Tibial nerve (tissue), 4 donors: ENCODE data around the gene ZRANB1.

ENCODE experiments used
- EP300 ChIP-seq, 2 donors: sonication (generic); formaldehyde crosslinking; IDR thresholded peaks; one replicate each; pipeline ENCODE4 v1.6.1; 2017; ENCODE audit warnings: antibody characterized with exemption in 2 of 2, mild to moderate bottlenecking in 1 of 2
- POLR2A ChIP-seq, 2 donors: fragments of 450-650 bp; IDR thresholded peaks; one replicate each; pipeline ENCODE4 v1.6.1; 2017; ENCODE audit warnings: antibody characterized with exemption in 2 of 2, mild to moderate bottlenecking in 2 of 2, moderate library complexity in 2 of 2
- TF ChIP-seq, protein P1 (sequence below), 5 experiments: fragments of 200-600 bp in 3 of 5; fragments of 450-650 bp in 2 of 5; sonication (generic) in 3 of 5; IDR thresholded peaks; one replicate each; pipeline ENCODE4 v1.5.1; 2016 to 2019; ENCODE audit warnings: antibody characterized with exemption in 5 of 5, mild to moderate bottlenecking in 3 of 5, moderate library complexity in 2 of 5

DNA sequence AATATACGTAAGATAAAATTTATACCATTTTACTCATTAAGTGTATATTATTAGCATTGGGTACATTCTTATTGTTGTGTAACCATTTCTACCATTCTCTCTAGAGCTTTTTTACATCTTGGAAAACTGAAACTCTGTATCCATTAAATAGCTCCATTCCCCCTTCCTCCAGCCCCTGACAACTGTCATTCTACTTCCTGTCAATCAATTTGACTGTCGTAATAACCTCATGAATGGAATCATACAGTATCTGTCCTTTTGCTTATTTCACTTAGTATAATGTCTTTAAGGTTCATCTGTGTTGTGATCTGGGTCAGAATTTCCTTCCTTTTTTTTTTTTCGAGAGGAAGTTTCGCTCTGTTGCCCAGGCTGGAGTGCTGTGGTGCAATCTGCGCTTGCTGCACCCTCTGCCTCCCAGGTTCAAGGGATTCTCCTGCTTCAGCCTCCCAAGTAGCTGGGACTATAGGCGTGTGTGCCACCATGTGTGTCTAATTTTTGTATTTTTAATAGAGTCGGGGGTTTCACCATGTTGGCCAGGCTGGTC lies 15.6 kb downstream of the ZRANB1 start:
- TF ChIP-seq, protein P1, sequence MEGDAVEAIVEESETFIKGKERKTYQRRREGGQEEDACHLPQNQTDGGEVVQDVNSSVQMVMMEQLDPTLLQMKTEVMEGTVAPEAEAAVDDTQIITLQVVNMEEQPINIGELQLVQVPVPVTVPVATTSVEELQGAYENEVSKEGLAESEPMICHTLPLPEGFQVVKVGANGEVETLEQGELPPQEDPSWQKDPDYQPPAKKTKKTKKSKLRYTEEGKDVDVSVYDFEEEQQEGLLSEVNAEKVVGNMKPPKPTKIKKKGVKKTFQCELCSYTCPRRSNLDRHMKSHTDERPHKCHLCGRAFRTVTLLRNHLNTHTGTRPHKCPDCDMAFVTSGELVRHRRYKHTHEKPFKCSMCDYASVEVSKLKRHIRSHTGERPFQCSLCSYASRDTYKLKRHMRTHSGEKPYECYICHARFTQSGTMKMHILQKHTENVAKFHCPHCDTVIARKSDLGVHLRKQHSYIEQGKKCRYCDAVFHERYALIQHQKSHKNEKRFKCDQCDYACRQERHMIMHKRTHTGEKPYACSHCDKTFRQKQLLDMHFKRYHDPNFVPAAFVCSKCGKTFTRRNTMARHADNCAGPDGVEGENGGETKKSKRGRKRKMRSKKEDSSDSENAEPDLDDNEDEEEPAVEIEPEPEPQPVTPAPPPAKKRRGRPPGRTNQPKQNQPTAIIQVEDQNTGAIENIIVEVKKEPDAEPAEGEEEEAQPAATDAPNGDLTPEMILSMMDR (IDR thresholded peaks at IDR 0.05), result no peak
- TF ChIP-seq POLR2A (IDR thresholded peaks at IDR 0.05) (no peak), EP300 (IDR thresholded peaks at IDR 0.05) (peak in 1 of 2 donors; percentile 16)
